GM18499 (cell line): ENCODE data around the gene PPP1CC.
"Not testable (repeated sequence)": the region's sequence is repeated elsewhere in the genome, so short reads cannot be mapped to it uniquely, and the experiment has no call there.

ENCODE experiments used
- ATAC-seq: cut with Tn5 transposase; IDR thresholded peaks from one replicate; pipeline ENCODE4 v1.9.1; 2021; ENCODE audit warnings: moderate number of reproducible peaks; ENCODE audit not compliant: insufficient read depth, unreplicated experiment

The PPP1CC gene

DNA sequence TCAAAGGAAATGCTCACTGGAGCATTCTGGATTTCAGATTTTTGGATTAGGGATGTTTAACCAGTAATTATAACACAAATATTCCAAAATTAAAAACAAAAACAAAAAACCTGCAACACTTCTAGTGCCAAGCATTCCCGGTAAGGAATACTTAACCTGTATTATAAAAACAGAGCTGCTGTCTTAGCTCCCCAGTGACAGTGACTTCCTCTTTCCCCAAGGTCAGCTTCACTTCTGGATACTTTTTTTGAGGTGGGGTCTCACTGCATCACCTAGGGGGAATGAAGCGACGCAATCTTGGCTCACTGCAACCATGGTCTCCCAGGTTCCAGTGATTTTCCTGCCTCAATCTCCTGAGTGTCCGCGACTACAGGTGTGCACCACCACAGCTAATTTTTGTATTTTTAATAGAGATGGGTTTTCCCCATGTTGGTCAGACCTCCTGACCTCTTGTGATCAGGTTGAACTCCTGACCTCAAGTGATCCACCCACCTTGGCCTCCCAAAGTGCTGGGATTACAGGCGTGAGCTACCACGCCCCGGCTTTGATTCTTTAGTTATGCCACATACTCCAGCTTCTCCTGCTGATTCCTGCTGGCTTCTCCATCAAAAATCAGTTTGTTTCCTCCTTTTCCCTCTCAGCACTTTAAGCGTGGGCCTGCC lies 15.9 kb downstream of the PPP1CC start:
- no peak for ATAC-seq

DNA sequence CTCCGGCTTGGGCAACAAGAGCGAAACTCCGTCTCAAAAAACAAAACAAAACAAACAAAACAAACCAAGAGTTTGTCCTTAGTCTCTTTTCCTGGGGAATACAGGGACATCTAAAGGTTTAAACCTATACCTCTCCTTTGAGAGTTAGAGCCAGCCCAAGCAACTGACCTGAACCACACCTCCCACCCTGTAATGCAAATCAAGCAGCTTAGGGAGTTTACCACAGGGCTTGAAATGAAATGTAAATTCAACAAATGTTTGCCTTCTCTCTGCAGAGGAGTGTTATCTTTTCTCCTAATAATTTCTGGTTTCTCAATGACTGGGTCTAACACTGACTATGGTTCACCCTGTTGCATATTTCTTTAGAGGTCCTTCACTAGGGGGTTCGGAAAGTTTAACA lies 16.7 kb downstream of the PPP1CC start:
- ATAC-seq: no peak

DNA sequence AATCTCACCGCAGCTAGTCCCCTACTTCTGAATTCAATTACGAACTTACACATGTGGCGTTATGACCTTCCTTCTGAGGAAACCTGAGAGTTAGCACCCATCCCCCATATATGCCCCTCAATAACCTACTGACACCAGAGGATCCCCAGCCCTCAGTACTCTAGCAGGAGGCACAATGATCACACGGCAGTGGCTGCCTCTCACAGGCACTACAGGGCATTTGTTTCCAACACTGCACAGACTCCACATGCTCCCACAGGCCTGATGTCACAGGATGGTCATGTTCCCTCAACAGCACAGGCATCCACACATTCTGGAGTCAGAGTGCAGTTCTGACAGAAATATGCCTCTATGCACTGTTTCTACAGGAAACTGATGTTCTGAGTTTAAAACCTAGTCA lies 17.4 kb downstream of the PPP1CC start:
- ATAC-seq: no peak

DNA sequence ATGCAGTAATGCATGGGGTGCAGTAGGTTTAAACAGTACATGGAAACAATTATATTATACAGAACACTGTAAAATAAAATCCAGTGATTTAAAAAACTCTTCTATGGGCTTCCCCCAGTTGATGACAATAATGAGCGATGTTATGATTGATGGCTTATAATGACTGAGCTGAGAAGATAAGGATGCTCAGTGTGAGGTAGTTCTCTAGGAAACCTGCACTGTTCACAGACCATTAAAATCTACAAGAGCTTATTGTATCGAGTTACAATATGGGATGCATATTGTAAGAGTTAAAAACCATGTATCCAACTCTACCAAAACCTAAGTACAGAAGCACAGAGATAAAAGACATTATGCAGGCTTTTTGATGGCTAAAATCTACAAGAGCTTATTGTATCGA lies 19.8 kb downstream of the PPP1CC start:
- ATAC-seq: not testable (repeated sequence)

DNA sequence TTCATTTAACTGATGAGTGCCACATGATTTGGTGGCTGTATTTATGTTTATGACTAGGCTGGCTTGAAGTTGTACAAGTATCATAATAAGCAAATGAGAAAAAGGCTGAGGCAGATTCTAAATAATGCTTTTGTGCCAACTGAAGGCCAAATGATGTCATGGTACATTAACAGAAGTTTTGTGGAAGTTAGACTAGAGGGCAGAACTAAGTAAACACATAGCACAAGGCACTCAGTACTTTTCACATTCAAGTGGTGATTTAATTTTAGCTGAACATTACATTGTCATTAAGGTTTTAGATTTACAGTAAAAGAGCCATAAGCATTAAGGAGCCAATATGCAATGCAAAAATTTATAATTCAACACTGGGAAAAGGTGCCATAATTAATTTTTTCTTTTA lies 21.1 kb downstream of the PPP1CC start:
- no peak for ATAC-seq

DNA sequence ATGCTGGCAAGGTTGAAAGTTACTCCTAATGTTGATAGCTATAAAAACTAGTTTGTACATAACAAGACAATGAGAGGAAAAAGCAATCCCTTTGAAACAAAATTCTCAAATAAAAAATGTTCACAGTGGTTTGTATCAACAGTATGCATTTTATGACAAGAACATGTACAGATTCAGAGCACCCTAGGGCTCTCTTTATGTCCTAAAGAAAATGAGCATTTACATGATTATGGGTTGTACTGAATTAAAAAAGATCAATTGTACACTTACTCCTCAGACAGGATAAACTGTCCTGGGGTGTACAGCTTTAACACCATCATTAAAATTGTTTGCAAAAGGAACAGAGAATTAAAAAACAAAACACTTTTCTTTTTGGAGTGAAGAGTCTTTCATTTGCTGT lies 22.2 kb downstream of the PPP1CC start:
- ATAC-seq: no peak

DNA sequence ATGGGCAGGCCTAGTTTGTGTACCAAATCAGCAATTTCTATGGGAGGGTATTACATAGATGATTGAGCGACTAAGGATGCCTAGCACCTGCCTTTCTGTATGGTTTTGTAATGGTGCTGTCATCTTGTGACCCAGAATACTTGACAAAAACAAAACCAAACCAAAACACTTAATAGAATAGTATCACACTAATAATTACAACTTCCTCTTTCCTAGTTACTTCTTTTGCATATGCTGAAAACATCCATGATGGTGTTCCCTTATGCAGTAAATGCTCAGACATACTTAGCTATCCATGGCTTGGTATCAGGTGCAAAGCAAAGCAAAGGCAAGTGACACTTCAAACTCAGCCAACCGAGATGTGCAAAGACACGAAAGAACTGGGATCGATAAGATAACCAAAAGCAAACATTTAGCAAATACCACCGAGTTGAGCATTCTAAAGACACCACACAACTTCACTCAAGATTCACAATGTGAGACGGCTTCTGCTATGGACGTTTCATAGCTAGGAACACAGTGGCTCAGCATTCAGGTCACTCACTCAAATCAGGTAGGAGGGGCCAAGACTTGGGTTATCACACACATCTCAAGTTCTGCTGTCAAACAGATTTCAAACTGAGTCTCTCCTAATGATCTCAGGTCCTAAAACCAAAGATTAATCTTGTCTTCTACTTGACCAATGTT lies 24.3 kb downstream of the PPP1CC start:
- no peak for ATAC-seq

DNA sequence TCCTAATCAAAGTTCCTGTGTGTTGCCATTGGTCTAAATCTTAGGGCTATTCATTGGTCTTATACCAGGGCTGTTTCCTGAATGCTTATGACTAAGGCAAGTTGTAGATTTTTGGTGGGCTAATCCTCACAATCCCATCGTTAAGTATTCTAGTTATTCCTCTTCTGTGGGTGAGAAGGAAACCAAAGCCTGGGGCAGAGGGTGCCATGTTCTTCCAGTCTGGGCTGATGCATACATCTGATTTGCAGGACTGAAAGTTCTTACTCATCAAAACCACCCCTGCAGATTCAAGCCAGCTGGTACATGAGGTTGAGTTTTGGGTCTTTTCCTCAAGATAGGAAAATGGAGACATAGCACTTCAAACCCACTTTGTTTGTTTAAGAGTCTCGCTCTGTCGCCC lies 25.7 kb downstream of the PPP1CC start:
- ATAC-seq: no peak

DNA sequence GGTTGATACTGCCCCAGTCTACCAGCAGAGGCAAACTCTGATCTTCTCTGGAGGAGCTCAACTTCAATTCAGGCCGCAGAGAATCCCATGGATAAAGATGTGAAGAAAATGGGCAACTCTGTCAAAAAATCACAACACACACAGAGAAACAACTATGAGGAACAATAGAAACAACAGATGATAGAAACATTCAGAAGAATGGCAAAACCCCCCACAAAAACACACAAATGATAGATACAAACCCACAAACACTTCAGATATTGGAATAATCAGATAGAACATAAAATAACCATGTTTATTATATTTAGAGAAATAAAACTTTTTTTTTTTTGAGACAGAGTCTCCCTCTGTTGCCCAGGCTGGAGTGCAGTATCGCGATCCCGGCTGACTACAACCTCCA lies 33.8 kb downstream of the PPP1CC start:
- no peak for ATAC-seq

DNA sequence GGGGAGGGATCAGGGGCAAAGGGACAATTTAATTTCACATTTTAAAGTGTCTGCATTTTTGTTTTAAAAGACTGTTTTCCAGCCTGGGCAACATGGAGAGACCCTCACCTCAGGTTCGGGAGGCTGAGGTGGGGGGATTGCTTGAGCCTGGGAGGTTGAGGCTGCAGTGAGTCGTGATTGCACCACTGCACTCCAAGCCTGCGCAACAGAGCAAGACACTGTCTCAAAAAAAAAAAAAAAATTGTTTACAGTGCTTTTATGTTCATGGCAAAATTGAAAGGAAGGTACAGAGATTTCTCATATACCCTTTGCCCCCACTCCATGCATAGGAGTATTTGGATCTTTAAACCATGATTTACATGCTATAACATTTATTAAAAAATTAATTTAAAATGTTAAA lies 37.4 kb downstream of the PPP1CC start:
- no peak for ATAC-seq

DNA sequence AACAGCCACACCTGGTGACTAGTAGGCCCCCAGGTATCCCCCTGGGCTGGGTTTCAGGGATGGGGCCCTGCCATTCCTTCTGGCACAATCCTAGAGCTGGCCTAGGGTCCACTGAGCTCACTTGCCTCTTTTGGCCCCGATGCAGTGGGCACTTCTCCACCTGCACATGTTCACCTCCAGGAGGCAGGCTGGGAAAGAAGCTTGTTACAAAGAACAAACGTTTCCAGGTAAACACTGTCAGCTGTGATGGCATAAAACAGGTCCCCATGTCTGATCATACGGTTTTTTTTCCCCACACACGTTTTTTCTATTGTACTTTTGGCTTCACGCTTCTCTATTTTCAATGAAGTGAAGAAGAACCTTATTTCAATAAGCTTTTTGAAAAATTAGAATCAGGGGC lies 37.9 kb downstream of the PPP1CC start:
- ATAC-seq: no peak

DNA sequence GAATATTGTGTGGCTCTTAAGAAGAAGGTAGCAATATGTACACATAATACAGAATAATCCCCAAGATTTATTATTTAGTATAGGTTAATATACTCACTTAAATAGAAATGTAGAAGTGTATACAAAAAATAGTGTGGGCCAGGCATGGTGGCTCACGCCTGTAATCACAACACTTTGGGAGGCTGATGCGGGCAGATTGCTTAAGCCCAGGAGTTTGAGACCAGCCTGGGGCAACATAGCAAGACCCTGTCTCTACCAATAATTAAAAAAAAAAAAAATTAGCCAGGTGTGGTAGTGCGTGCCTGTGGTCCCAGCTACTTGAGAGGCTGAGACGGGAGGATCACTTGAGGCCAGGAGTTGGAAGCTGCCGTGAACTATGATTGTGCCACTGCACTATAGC lies 38.5 kb downstream of the PPP1CC start:
- ATAC-seq: no peak

DNA sequence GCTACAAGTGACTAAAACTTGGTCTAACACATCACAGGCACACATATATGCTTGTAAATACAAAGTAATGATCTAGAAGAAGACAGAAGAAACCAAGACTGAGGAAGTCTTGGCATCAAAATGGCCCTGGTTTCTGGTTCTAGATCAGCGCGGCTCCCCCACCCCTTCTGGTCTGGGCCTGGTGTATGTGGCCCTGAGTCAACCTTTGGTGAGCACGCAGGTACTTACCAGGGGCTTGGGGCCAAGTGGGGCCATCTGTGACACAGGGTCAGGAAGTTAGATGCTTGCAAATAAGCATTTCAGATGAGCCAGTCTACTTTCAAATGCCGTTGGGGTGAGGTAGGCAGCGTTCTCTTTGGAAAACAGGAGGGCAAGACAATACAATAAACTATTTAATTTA lies 40.6 kb downstream of the PPP1CC start:
- no peak for ATAC-seq

DNA sequence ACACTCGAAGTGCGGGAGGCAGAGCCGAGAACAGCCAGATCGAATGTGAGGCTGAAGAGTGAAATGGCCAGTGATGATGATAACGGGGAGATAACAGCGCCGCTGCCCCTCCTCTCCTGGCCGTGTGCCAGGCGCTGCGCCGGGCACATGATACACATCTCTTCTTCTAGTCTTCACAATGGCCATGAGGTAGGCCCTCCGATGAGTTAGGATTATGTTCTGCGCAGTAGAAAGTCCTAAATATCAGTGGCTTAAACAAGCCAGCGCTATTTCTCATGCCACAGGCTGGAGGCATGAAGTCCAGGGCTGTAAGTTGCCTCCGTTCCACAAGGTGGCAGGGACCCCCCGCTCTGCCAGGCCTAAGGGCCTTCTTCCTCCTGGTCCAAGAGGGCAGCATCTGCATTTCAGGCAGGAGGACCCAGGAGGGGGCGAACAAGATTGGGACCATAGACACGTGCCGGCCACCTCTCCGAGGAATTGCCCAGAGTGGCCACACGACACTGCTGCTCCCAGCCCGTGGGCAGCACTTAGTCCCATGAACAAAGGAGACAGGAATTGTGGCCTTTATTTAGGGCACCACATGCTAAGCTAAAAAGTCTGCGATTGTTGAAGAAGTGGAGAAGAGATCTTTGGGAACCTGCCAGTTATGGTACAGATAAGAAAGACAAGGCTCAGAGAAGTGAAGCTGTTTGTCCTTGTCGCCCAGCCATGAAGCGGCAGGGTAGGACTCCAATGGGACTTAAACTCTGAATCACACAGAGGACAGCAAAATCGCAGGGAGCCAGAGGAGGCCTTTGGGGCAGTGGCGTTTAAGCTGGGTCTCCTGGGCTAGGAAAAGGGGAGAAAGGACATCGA lies 42.9 kb downstream of the PPP1CC start:
- no peak for ATAC-seq

DNA sequence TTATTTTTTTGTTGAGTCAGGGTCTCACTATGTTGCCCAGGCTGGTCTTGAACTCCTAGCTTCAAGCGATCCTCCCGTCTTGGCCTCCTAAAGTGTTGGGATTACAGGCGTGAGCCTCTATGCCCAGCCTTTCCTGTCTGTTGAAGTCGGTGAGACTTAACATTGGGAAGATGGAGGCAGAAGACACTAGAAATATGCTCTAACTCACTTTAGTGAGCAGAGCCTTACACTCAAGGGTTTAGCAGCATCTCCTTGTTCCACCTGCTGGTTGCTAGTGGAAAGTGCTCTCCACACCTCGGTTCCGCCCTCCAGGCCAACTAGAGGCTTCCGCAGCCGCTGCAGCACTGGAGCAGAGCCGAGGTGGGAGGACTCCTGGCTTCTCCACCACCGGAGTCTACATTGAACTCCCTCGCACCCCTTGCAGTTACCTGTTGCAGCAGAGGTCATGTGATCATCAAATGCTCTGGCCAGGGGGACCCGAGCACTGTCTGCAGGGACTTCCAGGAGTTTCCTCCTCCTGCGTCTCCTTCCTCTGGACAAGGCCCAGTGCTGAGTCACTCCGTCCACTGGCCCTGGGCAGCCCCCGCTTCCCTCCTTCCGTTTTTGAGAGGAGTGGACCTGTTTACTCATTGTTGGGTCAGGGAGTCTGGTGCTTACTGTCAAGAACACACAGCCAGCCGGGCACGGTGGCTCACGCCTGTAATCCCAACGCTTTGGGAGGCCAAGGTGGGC lies 44.4 kb downstream of the PPP1CC start:
- ATAC-seq: peak; percentile 77

DNA sequence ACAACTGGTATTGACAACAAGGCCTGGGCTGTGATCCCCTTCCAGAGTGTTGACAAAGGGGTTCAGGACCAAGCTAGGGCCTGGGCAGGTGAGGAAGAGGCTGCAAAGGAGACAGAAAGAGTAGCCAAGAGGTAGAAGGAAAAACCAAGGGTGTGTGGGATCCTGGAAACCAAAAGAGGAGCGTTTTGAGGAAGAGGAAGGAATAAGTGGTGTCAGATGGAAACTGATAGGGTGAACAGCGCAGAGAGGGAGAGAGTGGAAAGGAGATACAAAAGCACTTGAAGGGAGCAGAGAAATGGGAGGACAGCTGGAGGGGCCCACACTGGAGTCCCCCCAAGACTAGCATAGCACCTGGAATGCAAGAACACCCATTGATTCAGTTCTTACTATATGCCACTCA lies 45.5 kb downstream of the PPP1CC start:
- ATAC-seq: no peak

DNA sequence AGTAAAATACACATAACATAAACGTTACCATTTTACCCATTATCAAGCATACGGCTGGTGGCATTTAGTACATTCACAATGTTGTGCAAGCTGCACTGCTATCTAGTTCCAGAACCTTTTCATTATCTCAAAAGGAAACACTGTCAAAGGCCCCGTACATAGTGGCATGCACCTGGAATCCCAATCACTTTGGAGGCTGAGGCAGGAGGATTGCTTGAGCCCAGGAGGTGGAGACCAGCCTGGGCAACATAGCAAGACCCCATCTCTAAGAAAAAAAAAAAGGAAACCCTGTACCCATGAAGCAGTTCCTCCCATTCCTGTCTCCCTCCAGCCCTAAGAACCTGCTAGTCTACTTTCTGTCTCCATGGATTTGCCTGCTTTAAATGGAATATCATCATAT lies 46.4 kb downstream of the PPP1CC start:
- ATAC-seq: no peak

DNA sequence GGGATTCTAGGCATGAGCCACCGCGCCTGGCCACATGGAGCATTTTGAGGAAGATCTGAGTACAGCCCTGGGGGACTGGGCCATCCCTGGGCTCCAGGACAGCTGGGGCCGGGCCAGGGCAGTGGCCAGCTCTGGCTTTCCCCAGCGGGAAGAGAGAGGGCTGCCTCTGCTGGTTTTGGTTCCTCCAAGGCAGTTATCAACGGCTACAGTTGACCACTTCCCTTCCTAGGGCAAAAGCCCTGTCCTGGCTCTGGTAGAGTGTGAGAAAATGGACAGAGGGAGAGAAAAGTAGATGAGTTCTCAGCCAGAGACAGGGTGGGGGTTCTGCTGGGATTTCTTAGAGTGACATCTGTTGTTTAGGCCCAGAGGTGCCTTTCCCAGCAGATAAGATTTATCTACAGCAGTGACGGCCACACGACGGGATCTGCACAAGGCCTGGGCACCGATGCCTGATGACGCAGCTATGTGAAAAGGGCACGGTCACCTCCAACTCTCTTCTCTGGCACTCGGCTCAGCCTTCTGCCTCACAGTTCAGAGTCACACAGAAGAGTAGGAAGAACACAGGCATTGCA lies 48.3 kb downstream of the PPP1CC start:
- ATAC-seq: no peak

DNA sequence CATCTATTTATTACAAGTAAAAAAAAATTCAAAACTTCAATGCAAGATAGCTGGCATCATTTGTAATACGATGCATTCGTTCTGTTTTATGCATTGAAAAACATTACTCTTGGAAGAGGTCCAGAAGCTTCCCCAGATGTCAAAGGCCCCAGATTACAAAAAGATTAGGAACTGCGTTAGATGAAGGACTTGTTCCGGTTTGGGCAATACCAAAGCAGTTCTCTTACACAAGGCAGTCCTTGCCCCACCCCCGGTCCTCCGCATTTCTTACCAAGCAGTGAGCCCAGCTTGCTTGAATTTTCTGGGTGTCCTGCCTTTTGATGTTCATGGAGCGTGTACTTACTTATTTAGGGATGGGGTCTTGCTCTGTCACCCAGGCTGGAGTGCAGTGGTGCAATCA lies 49.0 kb downstream of the PPP1CC start:
- ATAC-seq: no peak

DNA sequence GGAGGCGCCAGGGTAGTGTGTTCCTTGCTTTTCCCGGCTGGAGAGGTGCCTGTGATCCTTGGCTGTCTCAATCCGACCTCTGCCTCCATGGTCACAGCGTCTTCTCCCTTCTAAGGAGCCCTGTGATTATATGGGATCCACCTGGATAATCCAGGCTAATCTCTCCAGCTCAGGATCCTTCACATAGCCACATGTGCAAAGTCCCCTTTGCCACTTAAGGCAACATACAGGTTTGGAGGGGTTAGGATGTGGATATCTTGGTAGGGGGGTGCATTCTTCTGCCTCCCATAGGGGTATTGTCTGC lies 52.6 kb downstream of the PPP1CC start:
- ATAC-seq: no peak
